GM19025 (cell line): ENCODE measurements around the gene DCAF7.
A peak's percentile ranks its signal among the peaks of the same experiment; 100 is the strongest.

ENCODE experiments used
- ATAC-seq: cut with Tn5 transposase; IDR thresholded peaks from one replicate; pipeline ENCODE4 v1.9.1; 2021; ENCODE audit warnings: mild to moderate bottlenecking, low read depth, moderate library complexity; ENCODE audit not compliant: unreplicated experiment

The DCAF7 gene

GRCh38 chr17:63578769-63579111 lies 28.5 kb downstream of the DCAF7 start:
- ATAC-seq = no peak

- no peak for ATAC-seq
Observed at GRCh38 chr17:63579633-63580032, 29.4 kb downstream of the DCAF7 start.

GRCh38 chr17:63587770-63588169 lies 37.5 kb downstream of the DCAF7 start:
- ATAC-seq = no peak

GRCh38 chr17:63588797-63589196 lies 38.5 kb downstream of the DCAF7 start:
- ATAC-seq = no peak

GRCh38 chr17:63589646-63590045 lies 39.4 kb downstream of the DCAF7 start:
- no peak for ATAC-seq

- no peak for ATAC-seq
Observed at GRCh38 chr17:63592797-63593196, 42.5 kb downstream of the DCAF7 start.

- ATAC-seq = no peak
Observed at GRCh38 chr17:63595132-63595531, 44.9 kb downstream of the DCAF7 start.

- no peak for ATAC-seq
Observed at GRCh38 chr17:63596856-63597586, 46.7 kb downstream of the DCAF7 start.

- ATAC-seq = no peak
Observed at GRCh38 chr17:63598281-63598680, 48.0 kb downstream of the DCAF7 start.

GRCh38 chr17:63600569-63601438 lies 50.5 kb downstream of the DCAF7 start, which contains the start of gene TACO1:
Gene TACO1 (plus strand): TSS chr17:63600895. CDS start chr17:63601084, 189 bp downstream.
- peak; percentile 90 for ATAC-seq

GRCh38 chr17:63601439-63602371 lies 51.4 kb downstream of the DCAF7 start:
- no peak for ATAC-seq

- no peak for ATAC-seq
Observed at GRCh38 chr17:63609816-63610573, 59.7 kb downstream of the DCAF7 start.

- ATAC-seq = no peak
Observed at GRCh38 chr17:63610854-63611253, 60.6 kb downstream of the DCAF7 start.

GRCh38 chr17:63611354-63611753 lies 61.1 kb downstream of the DCAF7 start:
- no peak for ATAC-seq

- ATAC-seq = no peak
Observed at GRCh38 chr17:63613663-63614062, 63.4 kb downstream of the DCAF7 start.

GRCh38 chr17:63621229-63621683 lies 71.0 kb downstream of the DCAF7 start:
- no peak for ATAC-seq

- peak; percentile 90 for ATAC-seq
Observed at GRCh38 chr17:63621684-63622573, 71.7 kb downstream of the DCAF7 start, which contains the start of gene MAP3K3. Gene MAP3K3 (plus strand): TSS chr17:63622417. CDS start chr17:63622760, 343 bp downstream.

- ATAC-seq = peak; percentile 23
Observed at GRCh38 chr17:63622574-63623390, 72.5 kb downstream of the DCAF7 start.
